Measurements from ENCODE around the gene MMP24.

- TF ChIP-seq, protein P1, sequence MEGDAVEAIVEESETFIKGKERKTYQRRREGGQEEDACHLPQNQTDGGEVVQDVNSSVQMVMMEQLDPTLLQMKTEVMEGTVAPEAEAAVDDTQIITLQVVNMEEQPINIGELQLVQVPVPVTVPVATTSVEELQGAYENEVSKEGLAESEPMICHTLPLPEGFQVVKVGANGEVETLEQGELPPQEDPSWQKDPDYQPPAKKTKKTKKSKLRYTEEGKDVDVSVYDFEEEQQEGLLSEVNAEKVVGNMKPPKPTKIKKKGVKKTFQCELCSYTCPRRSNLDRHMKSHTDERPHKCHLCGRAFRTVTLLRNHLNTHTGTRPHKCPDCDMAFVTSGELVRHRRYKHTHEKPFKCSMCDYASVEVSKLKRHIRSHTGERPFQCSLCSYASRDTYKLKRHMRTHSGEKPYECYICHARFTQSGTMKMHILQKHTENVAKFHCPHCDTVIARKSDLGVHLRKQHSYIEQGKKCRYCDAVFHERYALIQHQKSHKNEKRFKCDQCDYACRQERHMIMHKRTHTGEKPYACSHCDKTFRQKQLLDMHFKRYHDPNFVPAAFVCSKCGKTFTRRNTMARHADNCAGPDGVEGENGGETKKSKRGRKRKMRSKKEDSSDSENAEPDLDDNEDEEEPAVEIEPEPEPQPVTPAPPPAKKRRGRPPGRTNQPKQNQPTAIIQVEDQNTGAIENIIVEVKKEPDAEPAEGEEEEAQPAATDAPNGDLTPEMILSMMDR (conservative IDR thresholded peaks at IDR 0.05; ENCODE audit: low read depth in 2 of 2) = no peak
- no peak for TF ChIP-seq REST (IDR thresholded peaks at IDR 0.05; ENCODE audit: unreplicated experiment)
- TF ChIP-seq EZH2phosphoT487 (IDR thresholded peaks at IDR 0.05; ENCODE audit: unreplicated experiment) = no peak
- TF ChIP-seq POLR2AphosphoS5 (IDR thresholded peaks at IDR 0.05; ENCODE audit: low read depth) = no peak
- TF ChIP-seq EZH2 (IDR thresholded peaks at IDR 0.05; ENCODE audit: low read depth, unreplicated experiment) = no peak
- no peak for TF ChIP-seq CREB1 (CRISPR knock-in tag; IDR thresholded peaks at IDR 0.05; ENCODE audit: low read depth)
- no peak for TF ChIP-seq ETS1 (IDR thresholded peaks at IDR 0.05)
- TF ChIP-seq STAT1 (IDR thresholded peaks at IDR 0.05; ENCODE audit: unreplicated experiment) = no peak
- TF ChIP-seq JUNB (IDR thresholded peaks at IDR 0.05; ENCODE audit: unreplicated experiment) = no peak
- no peak for TF ChIP-seq ZNF331 (CRISPR knock-in tag; IDR thresholded peaks at IDR 0.05; ENCODE audit: low read depth)
- no peak for TF ChIP-seq ZNF462 (CRISPR knock-in tag; IDR thresholded peaks at IDR 0.05)
These were observed 98.9 kb downstream of the MMP24 start for GRCh38 chr20:35325401-35325800.

Measured in GM23338 (cell line).